ENCODE measurements around the gene SPPL3.

DNA sequence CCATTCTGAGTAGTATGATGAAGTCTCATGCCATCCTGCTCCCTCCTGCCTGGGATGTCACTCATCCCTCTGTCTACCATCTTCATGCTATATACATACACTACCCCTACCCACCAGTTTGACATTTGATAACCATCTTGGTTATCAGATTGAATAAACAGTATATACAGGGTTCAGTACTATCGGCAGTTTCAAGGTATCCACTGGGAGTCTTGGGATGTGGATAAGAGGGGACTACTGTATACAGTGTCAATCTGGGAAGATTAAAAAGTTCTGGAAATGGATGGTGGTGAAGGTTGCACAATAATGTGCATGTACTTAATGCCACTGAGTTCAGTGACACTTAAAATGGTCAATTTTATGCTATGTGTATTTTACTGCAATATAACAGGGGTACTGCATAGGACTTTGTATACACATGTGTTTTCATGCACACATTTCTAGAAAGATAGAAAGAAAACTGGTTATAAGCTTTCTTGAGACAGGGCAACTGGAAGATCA is 22.1 kb downstream of the SPPL3 start:
- no peak for TF ChIP-seq CTCF (IDR thresholded peaks at IDR 0.05 in 8 of 11, conservative IDR thresholded peaks at IDR 0.05 in 3 of 11)
- no peak for TF ChIP-seq POLR2AphosphoS5 (IDR thresholded peaks at IDR 0.05)
- TF ChIP-seq POLR2A (IDR thresholded peaks at IDR 0.05): no peak
